Rectal smooth muscle tissue (tissue), 1 donor: Measurements from ENCODE around the gene GDF2.

Source experiments
- H3K27ac ChIP-seq: one replicate; pipeline ENCODE4 v1.7.0; 2013; ENCODE audit warnings: low read depth, low read length, inconsistent platforms
- H3K27me3 ChIP-seq: one replicate; pipeline ENCODE4 v1.7.0; 2013; ENCODE audit warnings: low read length; ENCODE audit not compliant: control insufficient read depth, insufficient read depth
- H3K36me3 ChIP-seq: one replicate; pipeline ENCODE4 v1.7.0; 2013; ENCODE audit warnings: low read length; ENCODE audit not compliant: control insufficient read depth, insufficient read depth
- H3K4me1 ChIP-seq: one replicate; pipeline ENCODE4 v1.7.0; 2013; ENCODE audit warnings: low read length; ENCODE audit not compliant: control insufficient read depth, insufficient read depth
- H3K4me3 ChIP-seq: one replicate; pipeline ENCODE4 v1.7.0; 2013; ENCODE audit warnings: low read length
- H3K9ac ChIP-seq: one replicate; pipeline ENCODE4 v1.7.0; 2013; ENCODE audit warnings: low read length

The GDF2 gene

GRCh38 chr10:47285381-47286115 lies 36.7 kb upstream of the GDF2 start:
- Histone ChIP-seq H3K36me3 (no peaks in the 10 kb centered on the region), H3K9ac (no peak overlapping the region), H3K4me1 (no peaks in the 10 kb centered on the region), H3K4me3 (no peak overlapping the region), H3K27ac (no peak overlapping the region), H3K27me3 (no peaks in the 10 kb centered on the region)

GRCh38 chr10:47286116-47286505 lies 36.1 kb upstream of the GDF2 start:
- Histone ChIP-seq H3K4me1 (no peaks in the 10 kb centered on the region), H3K9ac (no peak overlapping the region), H3K27me3 (no peaks in the 10 kb centered on the region), H3K27ac (no peak overlapping the region), H3K4me3 (no peak overlapping the region), H3K36me3 (no peaks in the 10 kb centered on the region)

GRCh38 chr10:47286591-47287315 lies 35.5 kb upstream of the GDF2 start:
- H3K36me3 ChIP-seq = no peaks in the 10 kb centered on the region
- no peak overlapping the region for H3K27ac ChIP-seq
- H3K4me3 ChIP-seq = no peak overlapping the region
- H3K27me3 ChIP-seq = no peaks in the 10 kb centered on the region
- H3K9ac ChIP-seq = no peak overlapping the region
- no peaks in the 10 kb centered on the region for H3K4me1 ChIP-seq

- H3K27me3 ChIP-seq = no peaks in the 10 kb centered on the region
Measured at GRCh38 chr10:47287365-47287802, 34.9 kb upstream of the GDF2 start.

GRCh38 chr10:47287805-47288204 lies 34.4 kb upstream of the GDF2 start:
- no peak overlapping the region for H3K27ac ChIP-seq

More at GRCh38 chr10:47287365-47287802, 34.9 kb upstream of the GDF2 start:
- Histone ChIP-seq H3K27ac (no peak overlapping the region), H3K9ac (no peak overlapping the region), H3K4me1 (no peaks in the 10 kb centered on the region), H3K4me3 (no peak overlapping the region), H3K36me3 (no peaks in the 10 kb centered on the region)

GRCh38 chr10:47288236-47288635 lies 34.0 kb upstream of the GDF2 start:
- Histone ChIP-seq H3K36me3 (no peaks in the 10 kb centered on the region), H3K4me3 (no peak overlapping the region), H3K9ac (no peak overlapping the region), H3K27me3 (no peaks in the 10 kb centered on the region), H3K27ac (no peak overlapping the region), H3K4me1 (no peaks in the 10 kb centered on the region)

More at GRCh38 chr10:47287805-47288204, 34.4 kb upstream of the GDF2 start:
- Histone ChIP-seq H3K4me1 (no peaks in the 10 kb centered on the region), H3K9ac (no peak overlapping the region), H3K4me3 (no peak overlapping the region), H3K36me3 (no peaks in the 10 kb centered on the region), H3K27me3 (no peaks in the 10 kb centered on the region)

DNA sequence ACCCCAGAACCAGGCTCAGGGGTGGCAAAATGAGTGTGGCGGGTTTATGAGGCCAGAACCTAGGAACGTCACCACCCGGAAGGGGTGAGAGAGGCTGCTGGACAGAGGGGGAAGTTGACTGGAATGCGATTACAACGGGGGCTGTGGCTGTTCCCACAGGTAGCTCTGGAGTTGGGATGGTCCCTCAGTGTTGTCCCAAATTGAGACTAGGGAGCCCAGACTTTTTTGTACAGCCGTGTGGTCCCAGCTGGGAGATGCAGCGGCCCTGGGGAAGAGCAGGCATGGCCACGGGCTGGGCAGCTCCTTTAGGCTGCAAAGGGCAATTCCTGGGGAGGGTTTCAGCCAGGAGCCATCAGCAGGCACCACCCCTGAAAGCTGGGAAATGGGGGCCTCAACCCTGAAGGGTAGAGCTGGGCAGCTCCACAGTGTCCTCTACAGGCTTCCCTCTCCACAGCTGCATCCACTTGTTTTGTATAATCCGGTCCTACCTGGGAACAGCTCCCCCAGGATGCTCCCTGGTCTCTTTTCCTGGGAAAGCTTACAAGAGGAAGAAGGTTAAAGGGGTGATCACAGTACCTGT lies 33.2 kb upstream of the GDF2 start:
- Histone ChIP-seq H3K4me3 (no peak overlapping the region), H3K4me1 (no peaks in the 10 kb centered on the region), H3K36me3 (no peaks in the 10 kb centered on the region), H3K9ac (no peak overlapping the region), H3K27ac (no peak overlapping the region), H3K27me3 (no peaks in the 10 kb centered on the region)

DNA sequence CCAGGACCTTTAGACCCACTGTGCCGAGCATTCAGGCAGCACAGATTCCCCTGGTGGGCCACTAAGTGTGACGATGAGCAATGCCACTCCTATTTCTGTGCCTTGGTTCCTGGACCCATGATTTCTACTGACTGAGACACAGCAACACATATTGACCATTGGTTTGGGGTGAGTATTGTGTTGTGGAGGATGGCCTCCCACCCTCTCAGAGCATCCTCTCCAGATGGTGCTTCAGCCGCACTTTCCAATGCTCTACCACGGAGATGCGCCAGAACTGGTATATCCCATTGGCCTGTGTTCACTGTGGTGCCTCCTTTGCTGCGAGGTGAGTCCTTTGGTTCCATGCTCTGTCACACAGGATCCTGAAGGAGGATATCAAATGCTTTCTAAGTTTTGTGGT lies 32.3 kb upstream of the GDF2 start:
- Histone ChIP-seq H3K9ac (no peak overlapping the region), H3K27ac (no peak overlapping the region), H3K4me1 (no peaks in the 10 kb centered on the region), H3K4me3 (no peak overlapping the region), H3K27me3 (no peaks in the 10 kb centered on the region), H3K36me3 (no peaks in the 10 kb centered on the region)

DNA sequence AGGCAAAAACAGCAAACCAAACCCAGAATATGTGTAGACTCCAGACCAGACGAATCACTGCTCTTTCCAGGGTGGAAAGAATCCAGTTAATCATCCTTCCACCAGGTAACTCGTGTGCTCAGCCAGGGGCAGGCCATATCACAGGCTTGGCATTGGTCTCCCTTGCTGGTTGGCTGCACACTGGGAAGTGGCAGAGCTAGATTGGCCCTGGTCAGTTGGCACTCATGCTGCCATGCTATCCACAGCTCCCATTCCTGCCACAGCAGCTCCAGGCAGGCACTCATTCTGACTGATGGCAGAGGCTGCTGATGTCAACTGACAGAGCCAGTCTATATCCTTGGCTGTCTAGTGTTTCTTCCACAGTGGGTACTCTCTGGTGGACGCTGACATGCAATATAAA lies 31.9 kb upstream of the GDF2 start:
- no peak overlapping the region for H3K4me3 ChIP-seq
- no peaks in the 10 kb centered on the region for H3K27me3 ChIP-seq
- no peaks in the 10 kb centered on the region for H3K36me3 ChIP-seq
- no peaks in the 10 kb centered on the region for H3K4me1 ChIP-seq
- no peak overlapping the region for H3K27ac ChIP-seq
- H3K9ac ChIP-seq = no peak overlapping the region

DNA sequence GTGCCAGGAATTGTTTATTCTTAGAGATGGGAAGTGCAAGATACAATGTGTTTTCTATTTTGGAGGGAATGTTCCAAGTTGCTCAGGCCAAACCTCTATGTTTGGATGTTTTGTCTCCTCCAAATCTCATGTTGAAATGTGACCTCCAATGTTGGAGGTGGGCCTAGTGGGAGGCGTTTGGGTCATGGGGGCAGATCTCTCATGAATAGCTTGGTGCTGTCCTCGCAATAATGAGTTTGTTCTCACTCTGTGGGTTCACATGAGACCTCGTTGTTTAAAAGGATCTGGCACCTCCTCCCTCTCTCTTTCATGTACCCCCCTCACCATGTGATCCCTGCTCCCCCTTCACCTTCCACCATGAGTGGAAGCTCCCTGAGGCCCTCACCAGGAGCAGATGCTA lies 30.6 kb upstream of the GDF2 start:
- H3K9ac ChIP-seq = no peak overlapping the region
- no peak overlapping the region for H3K4me3 ChIP-seq
- no peak overlapping the region for H3K27ac ChIP-seq
- no peaks in the 10 kb centered on the region for H3K4me1 ChIP-seq
- H3K36me3 ChIP-seq = no peaks in the 10 kb centered on the region
- H3K27me3 ChIP-seq = no peaks in the 10 kb centered on the region

DNA sequence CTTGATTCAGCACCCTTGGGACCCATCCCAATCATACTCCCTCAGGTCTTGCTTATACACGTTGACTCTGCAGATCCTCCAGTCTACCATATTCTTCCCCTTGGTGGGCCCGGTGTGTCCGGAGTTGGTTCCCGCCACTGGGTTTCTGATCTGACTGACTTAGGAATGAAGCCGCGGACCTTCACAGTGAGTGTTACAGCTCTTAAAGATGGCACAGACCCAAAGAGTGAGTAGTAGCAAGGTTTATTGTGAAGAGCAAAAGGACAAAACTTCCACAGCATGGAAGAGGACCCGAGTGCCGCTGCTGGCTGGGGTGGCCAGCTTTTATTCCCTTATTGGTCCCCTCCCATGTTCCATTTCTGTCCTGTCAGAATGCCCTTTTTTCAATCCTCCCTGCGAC lies 28.2 kb upstream of the GDF2 start:
- no peaks in the 10 kb centered on the region for H3K36me3 ChIP-seq
- no peaks in the 10 kb centered on the region for H3K27me3 ChIP-seq
- no peak overlapping the region for H3K4me3 ChIP-seq
- no peak overlapping the region for H3K9ac ChIP-seq
- H3K27ac ChIP-seq = no peak overlapping the region
- H3K4me1 ChIP-seq = no peaks in the 10 kb centered on the region

DNA sequence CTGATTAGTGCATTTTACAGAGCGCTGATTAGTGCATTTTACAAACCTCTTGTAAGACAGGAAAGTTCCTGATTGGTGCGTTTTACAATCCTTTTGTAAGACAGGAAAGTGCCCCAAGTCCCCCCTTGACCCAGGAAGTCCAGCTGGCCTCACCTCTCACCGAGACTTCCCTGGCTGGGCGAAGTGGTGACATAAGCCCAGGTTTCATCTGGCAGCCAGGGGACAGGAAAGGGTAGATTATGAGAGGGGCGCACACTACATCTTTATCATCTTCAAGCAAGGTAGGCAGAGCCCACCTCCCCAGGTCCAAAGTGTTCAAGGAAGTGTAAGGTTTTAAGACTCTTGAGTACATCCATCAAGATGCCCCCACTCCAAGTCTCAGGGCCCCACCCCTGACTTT lies 27.8 kb upstream of the GDF2 start:
- H3K36me3 ChIP-seq = no peaks in the 10 kb centered on the region
- no peak overlapping the region for H3K27ac ChIP-seq
- H3K4me1 ChIP-seq = no peaks in the 10 kb centered on the region
- H3K4me3 ChIP-seq = no peak overlapping the region
- H3K27me3 ChIP-seq = peaks cover 2% of the 10 kb centered on the region
- H3K9ac ChIP-seq = no peak overlapping the region
